GM12878 (cell line): Measurements from ENCODE around the gene C9orf153. TPM values are rescaled to one million over a fixed set of nuclear protein-coding genes. Genes with fewer than 3 reads are reported as not detected.
A peak's percentile ranks its signal among the peaks of the same experiment; 100 is the strongest.

Experiments
- ATAC-seq: fragments of 200-7000 bp; cut with Tn5 transposase; 3 replicates; pipeline ENCODE4 v1.9.1; 2020; ENCODE audit warnings: mild to moderate bottlenecking, moderate library complexity
- BruUV-seq: library from RNA; stranded (reverse); fragments of 400-500 nt; replicated peaks from 2 replicates; lab custom pipeline; 2021; lab: Mats Ljungman, UMichigan
- CTCF ChIA-PET: fragments of 300-600 bp; sonication (Branson Sonifier 250); formaldehyde crosslinking; extraction: SDS; loops from one replicate; lab custom pipeline; 2021; ENCODE audit warnings: inconsistent platforms; lab: Yijun Ruan, JAX
- POLR2A ChIA-PET: fragments of 350-600 bp; formaldehyde crosslinking; extraction: SDS; loops from one replicate; lab custom pipeline; 2021; ENCODE audit warnings: inconsistent platforms; lab: Charles Lee
- RAD21 ChIA-PET: fragments of 300-600 bp; sonication (Branson Sonifier 250); formaldehyde crosslinking; loops from one replicate; lab custom pipeline; 2023; ENCODE audit warnings: antibody characterized with exemption; ENCODE audit not compliant: unreplicated experiment; lab: Charles Lee
- SMC1A ChIA-PET: fragments of 300-600 bp; sonication (Branson Sonifier 250); formaldehyde crosslinking; loops from one replicate; lab custom pipeline; 2023; ENCODE audit not compliant: unreplicated experiment, uncharacterized antibody; lab: Charles Lee
- DNase-seq: peaks from one replicate; pipeline ENCODE4 v3.0.0-alpha.2; 2011; ENCODE audit warnings: low read depth, low spot score
- FAIRE-seq: peaks from 3 replicates; lab custom pipeline; 2011; peaks lifted over from hg19 to GRCh38; lab: Jason Lieb, UNC
- H2AFZ ChIP-seq: 2 replicates; pipeline ENCODE4 v1.6.0; 2011; ENCODE audit warnings: low read depth, low read length, control low read depth; ENCODE audit not compliant: control insufficient read depth
- H3K27ac ChIP-seq: 2 replicates; pipeline ENCODE4 v1.5.1; 2011; ENCODE audit warnings: control low read depth; ENCODE audit not compliant: control insufficient read depth, insufficient read depth
- H3K27me3 ChIP-seq, 2 experiments: replicated peaks in 1 of 2; 2 replicates each; pipeline versions ENCODE4 v1.6.0 to v1.6.1; 2011; ENCODE audit warnings: low read length in 1 of 2; ENCODE audit not compliant: control insufficient read depth in 2 of 2, insufficient read depth in 2 of 2
- H3K36me3 ChIP-seq, 2 experiments: 2 replicates each; pipeline ENCODE4 v1.5.1; 2011; ENCODE audit warnings: low read length in 1 of 2; ENCODE audit not compliant: control insufficient read depth in 2 of 2, insufficient read depth in 2 of 2
- H3K4me1 ChIP-seq: 2 replicates; pipeline ENCODE4 v1.6.1; 2011; ENCODE audit warnings: mild to moderate bottlenecking, low read length, moderate library complexity, mixed read lengths; ENCODE audit not compliant: control insufficient read depth, insufficient read depth
- H3K4me2 ChIP-seq: 2 replicates; pipeline ENCODE4 v1.6.0; 2011; ENCODE audit warnings: control low read depth; ENCODE audit not compliant: control insufficient read depth, insufficient read depth
- H3K4me3 ChIP-seq: fragments of 200-600 bp; sonication (generic); 2 replicates; pipeline ENCODE4 v1.5.1; 2016
- H3K79me2 ChIP-seq: 2 replicates; pipeline ENCODE4 v1.6.0; 2011; ENCODE audit warnings: low read length; ENCODE audit not compliant: control insufficient read depth, insufficient read depth
- H3K9ac ChIP-seq: 2 replicates; pipeline ENCODE4 v1.8.0; 2011; ENCODE audit warnings: low read length, control low read depth, mixed read lengths; ENCODE audit not compliant: control insufficient read depth, insufficient read depth
- H3K9me3 ChIP-seq: replicated peaks from 3 replicates; pipeline ENCODE4 v1.5.1; 2011; ENCODE audit warnings: mild to moderate bottlenecking, low read length; ENCODE audit not compliant: control insufficient read depth, insufficient read depth
- H4K20me1 ChIP-seq: 2 replicates; pipeline ENCODE4 v1.6.0; 2011; ENCODE audit not compliant: control insufficient read depth, insufficient read depth
- BHLHE40 ChIP-seq, 2 experiments: fragments of 450-650 bp in 1 of 2; IDR thresholded peaks; 2 replicates each; pipeline ENCODE4 v1.6.1; 2011 to 2017; ENCODE audit warnings: low read depth in 2 of 2, borderline replicate concordance in 1 of 2, improper control_type of control experiment in 1 of 2, low read length in 1 of 2, mild to moderate bottlenecking in 1 of 2
- CUX1 ChIP-seq: IDR thresholded peaks from 2 replicates; pipeline ENCODE4 v1.6.1; 2012; ENCODE audit warnings: improper control_type of control experiment, low read depth, low read length; ENCODE audit not compliant: insufficient replicate concordance
- ELK1 ChIP-seq: IDR thresholded peaks from 2 replicates; pipeline ENCODE4 v1.6.1; 2012; ENCODE audit warnings: low read depth, low read length, improper control_type of control experiment
- GATAD2B ChIP-seq: fragments of 450-650 bp; conservative IDR thresholded peaks from 2 replicates; pipeline ENCODE4 v1.6.1; 2017; ENCODE audit warnings: low read depth, mild to moderate bottlenecking, moderate library complexity
- MEF2B ChIP-seq: fragments of 450-650 bp; IDR thresholded peaks from 2 replicates; pipeline ENCODE4 v1.6.1; 2018; ENCODE audit warnings: mild to moderate bottlenecking, moderate library complexity; ENCODE audit not compliant: partially characterized antibody, poor library complexity, severe bottlenecking
- MXI1 ChIP-seq: fragments of 150-350 bp; IDR thresholded peaks from 2 replicates; pipeline ENCODE4 v1.6.1; 2011; ENCODE audit warnings: low read depth, mild to moderate bottlenecking, inconsistent platforms, low read length, improper control_type of control experiment
- NFYA ChIP-seq: IDR thresholded peaks from 2 replicates; pipeline ENCODE4 v1.6.1; 2011; ENCODE audit warnings: low read depth, mild to moderate bottlenecking, low read length, improper control_type of control experiment, borderline replicate concordance
- NR2C1 ChIP-seq: fragments of 450-650 bp; IDR thresholded peaks from 2 replicates; pipeline ENCODE4 v1.6.1; 2017; ENCODE audit warnings: antibody characterized with exemption, mild to moderate bottlenecking, moderate library complexity
- POU2F2 ChIP-seq: IDR thresholded peaks from 3 replicates; pipeline ENCODE4 v1.6.1; 2011; ENCODE audit warnings: low read depth, mild to moderate bottlenecking, low read length, borderline replicate concordance
- RELB ChIP-seq: fragments of 450-650 bp; IDR thresholded peaks from 2 replicates; pipeline ENCODE4 v1.6.1; 2017; ENCODE audit warnings: low read depth, mild to moderate bottlenecking, moderate library complexity
- SUPT20H ChIP-seq: IDR thresholded peaks from 2 replicates; pipeline ENCODE4 v1.6.1; 2011; ENCODE audit warnings: low read depth, mild to moderate bottlenecking, low read length, moderate library complexity, borderline replicate concordance; ENCODE audit not compliant: control insufficient read depth
- TAF1 ChIP-seq: IDR thresholded peaks from 2 replicates; pipeline ENCODE4 v1.6.1; 2011; ENCODE audit warnings: mild to moderate bottlenecking, low read depth, low read length, borderline replicate concordance
- YBX1 ChIP-seq: fragments of 450-650 bp; IDR thresholded peaks from 2 replicates; pipeline ENCODE4 v1.6.1; 2016; ENCODE audit warnings: antibody characterized with exemption
- ZSCAN29 ChIP-seq: fragments of 450-650 bp; IDR thresholded peaks from 2 replicates; pipeline ENCODE4 v1.6.1; 2017; ENCODE audit warnings: mild to moderate bottlenecking, moderate library complexity
- ZZZ3 ChIP-seq: IDR thresholded peaks from 2 replicates; pipeline ENCODE4 v1.6.1; 2011; ENCODE audit warnings: low read depth; ENCODE audit not compliant: control insufficient read depth, insufficient read length
- WGBS: methylation state at CpG from one replicate; pipeline ENCODE4 v1.1.6; 2016; ENCODE audit warnings: low lambda C conversion rate; ENCODE audit not compliant: insufficient replicate concordance, insufficient coverage; ENCODE audit errors: missing lambda C conversion rate; 5-methylcytosine and 5-hydroxymethylcytosine counted together
- in situ Hi-C: fragments of 300-500 bp; cut with MboI; formaldehyde crosslinking; loops from 9 replicates; pipeline ENCODE4 v1.14.3; 2018; ENCODE audit warnings: mixed read lengths
- intact Hi-C: fragments of 100-400 bp; cut with micrococcal nuclease; formaldehyde crosslinking; loops from one replicate; pipeline ENCODE4 v1.14.2; 2022; ENCODE audit not compliant: unreplicated experiment
- polyA plus RNA-seq, 11 experiments: library from polyadenylated mRNA; depleted of rRNA in 4 of 11; unstranded in 6 of 11; stranded (reverse) in 5 of 11; fragments of >200 nt; fragmentation: Nextera tagmentation in 4 of 11; fragmentation: Illumina TruSeq in 1 of 11; extraction: Ambion mirVana in 4 of 11; extraction: Trizol in 1 of 11; gene quantifications; 1 replicate in 1 of 11; 2 replicates in 10 of 11; pipeline versions ENCODE4 v1.2.1 to v1.2.3, GENCODE V29; 2011 to 2016; ENCODE audit warnings: inconsistent platforms in 2 of 11, missing spikeins in 2 of 11, low read depth in 1 of 11
- total RNA-seq, 4 experiments: library from RNA; depleted of rRNA in 3 of 4; stranded (reverse); fragments of >200 nt in 3 of 4; fragmentation: Illumina TruSeq in 1 of 4; extraction: Trizol in 1 of 4; gene quantifications; 2 replicates each; pipeline versions ENCODE4 v1.2.1 to v1.2.3, GENCODE V29; 2013 to 2021

The C9orf153 gene
- total and polyA plus RNA-seq, 10 of the 15 experiments (the other 5 are each of a cell fraction or from before 2014, with no cell fraction given) = 0.03 to 1.2 (median 0.18) TPM; not detected in 1

- peak; percentile 5 for DNase-seq
- peak overlapping the region; percentile 92 for H2AFZ ChIP-seq
- peaks cover 5% of the 10 kb centered on the region; the same call in 1 of the 2 replicates for H3K4me1 ChIP-seq
- WGBS = under 1% methylated on average over 29 of the region's 31 CpGs
- ChIA-PET POLR2A (interaction anchor here (0.5 to 1.3 kb wide), 4 partner anchors 19 to 270 kb away, joined by 3 to 7 read pairs (median 4); no protein-coding TSS in a partner anchor), SMC1A (interaction anchor here (1.0 to 1.3 kb wide), 3 partner anchors 34 to 69 kb away, joined by 3 to 5 read pairs (median 3); no protein-coding TSS in a partner anchor), CTCF (no interaction called here), RAD21 (no interaction called here)
- H3K4me2 ChIP-seq = peak overlapping the region; percentile 83
- no peak for FAIRE-seq
- no peaks in the 10 kb centered on the region for H4K20me1 ChIP-seq
- peak overlapping the region; percentile 86 for H3K9ac ChIP-seq
- H3K4me3 ChIP-seq = peak overlapping the region; percentile 83
- H3K27ac ChIP-seq = peak overlapping the region; percentile 74
- no peaks in the 10 kb centered on the region for H3K27me3 ChIP-seq
- intact Hi-C loops = loop anchor here (2.0 kb wide), 1 partner anchor 69 kb away; no protein-coding TSS in a partner anchor
- peaks cover 0 to 5% of the 10 kb centered on the region in 2 experiments; a peak in 1 of 4 replicates for H3K36me3 ChIP-seq
- ATAC-seq = no peak; the same call in 2 of the 3 replicates
- peaks cover 23% of the 10 kb centered on the region for H3K79me2 ChIP-seq
- no peaks in the 10 kb centered on the region for H3K9me3 ChIP-seq
- no TSS peak for BruUV-seq
- in situ Hi-C loops = loop anchor here (25.0 kb wide), 1 partner anchor 469 kb away; no protein-coding TSS in a partner anchor
- TF ChIP-seq GATAD2B (0 out of 2 replicates have a peak, but pooled peaks have one; percentile 73), MEF2B (peak; percentile 79), TAF1 (peak; percentile 11; the same call in 1 of the 2 replicates), NR2C1 (peak; percentile 56), CUX1 (peak; percentile 14), BHLHE40 (IDR thresholded peaks at IDR 0.05; ENCODE audit: borderline replicate concordance in 1 of 2, low read depth in 2 of 2, low read length in 1 of 2) (peak in 1 of 2 experiments; percentile 88; a peak in 2 of 4 replicates), MXI1 (peak; percentile 78), POU2F2 (no peak), RELB (no peak), YBX1 (no peak), SUPT20H (no peak), ZZZ3 (no peak), NFYA (no peak), ZSCAN29 (no peak), ELK1 (no peak; the same call in 1 of the 2 replicates)
Observed at GRCh38 chr9:86281593-86282076, 22.2 kb upstream of the C9orf153 start.
